ENCODE results near the gene NPAS2.

DNA sequence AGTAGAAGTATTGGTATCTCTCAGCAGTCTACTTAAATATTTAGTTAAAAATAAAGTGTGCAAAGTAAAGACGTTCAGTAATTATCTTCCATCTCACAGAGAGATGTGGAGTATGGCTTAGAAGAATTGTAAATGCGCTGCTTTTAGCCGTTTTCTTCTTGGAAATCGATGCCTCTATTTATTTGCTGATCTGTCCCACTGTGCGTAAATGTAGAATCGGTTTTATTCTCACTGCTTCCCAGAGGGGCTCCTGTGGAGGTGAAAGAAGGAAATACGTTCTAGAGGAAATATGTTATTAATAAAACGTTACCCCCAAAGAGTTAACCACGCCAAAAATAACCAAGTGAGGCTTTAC is 1.9 kb downstream of the NPAS2 start:
- TF ChIP-seq, protein P1, sequence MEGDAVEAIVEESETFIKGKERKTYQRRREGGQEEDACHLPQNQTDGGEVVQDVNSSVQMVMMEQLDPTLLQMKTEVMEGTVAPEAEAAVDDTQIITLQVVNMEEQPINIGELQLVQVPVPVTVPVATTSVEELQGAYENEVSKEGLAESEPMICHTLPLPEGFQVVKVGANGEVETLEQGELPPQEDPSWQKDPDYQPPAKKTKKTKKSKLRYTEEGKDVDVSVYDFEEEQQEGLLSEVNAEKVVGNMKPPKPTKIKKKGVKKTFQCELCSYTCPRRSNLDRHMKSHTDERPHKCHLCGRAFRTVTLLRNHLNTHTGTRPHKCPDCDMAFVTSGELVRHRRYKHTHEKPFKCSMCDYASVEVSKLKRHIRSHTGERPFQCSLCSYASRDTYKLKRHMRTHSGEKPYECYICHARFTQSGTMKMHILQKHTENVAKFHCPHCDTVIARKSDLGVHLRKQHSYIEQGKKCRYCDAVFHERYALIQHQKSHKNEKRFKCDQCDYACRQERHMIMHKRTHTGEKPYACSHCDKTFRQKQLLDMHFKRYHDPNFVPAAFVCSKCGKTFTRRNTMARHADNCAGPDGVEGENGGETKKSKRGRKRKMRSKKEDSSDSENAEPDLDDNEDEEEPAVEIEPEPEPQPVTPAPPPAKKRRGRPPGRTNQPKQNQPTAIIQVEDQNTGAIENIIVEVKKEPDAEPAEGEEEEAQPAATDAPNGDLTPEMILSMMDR (IDR thresholded peaks at IDR 0.05), result no peak
- TF ChIP-seq POLR2A (IDR thresholded peaks at IDR 0.05), result no peak

All from gastroesophageal sphincter (tissue), 3 donors.